ENCODE results near the gene C4orf50.

Gene C4orf50

GRCh38 chr4:5968246-5968645 is 50.0 kb downstream of the C4orf50 start:
- no peak overlapping the region for H3K9ac ChIP-seq
- H3K4me2 ChIP-seq: peak overlapping the region in 6 of 11 experiments; percentile 53 to 68 (median 56); a peak in 5 of 22 replicates
- H4K20me1 ChIP-seq: peaks cover 0 to 4% (median 0%) of the 10 kb centered on the region in 11 experiments; a peak in 1 of 22 replicates
- no peaks in the 10 kb centered on the region for H3K27me3 ChIP-seq
- H3K27ac ChIP-seq: no peak overlapping the region
- TF ChIP-seq Cebpa-rat (IDR thresholded peaks at IDR 0.05): no peak
- H3K9me3 ChIP-seq (replicated peaks in 1 of 11): no peaks in the 10 kb centered on the region
- H3K4me1 ChIP-seq: peaks cover 0 to 49% (median 24%) of the 10 kb centered on the region in 10 experiments; a peak in 16 of 20 replicates
- H3K36me3 ChIP-seq: no peaks in the 10 kb centered on the region
- no peak overlapping the region for H3K4me3 ChIP-seq

- peak overlapping the region in 9 of 11 experiments; percentile 27 to 68 (median 56); a peak in 16 of 22 replicates for H3K4me2 ChIP-seq
- H3K4me1 ChIP-seq: peaks cover 0 to 46% (median 24%) of the 10 kb centered on the region in 10 experiments; a peak in 16 of 20 replicates
- no peak overlapping the region for H3K4me3 ChIP-seq
- no peaks in the 10 kb centered on the region for H3K9me3 ChIP-seq (replicated peaks in 1 of 11)
- H3K36me3 ChIP-seq: no peaks in the 10 kb centered on the region
- no peak overlapping the region for H3K9ac ChIP-seq
- no peak for TF ChIP-seq Cebpa-rat (IDR thresholded peaks at IDR 0.05)
- H4K20me1 ChIP-seq: peaks cover 0 to 4% (median 0%) of the 10 kb centered on the region in 11 experiments; a peak in 1 of 22 replicates
- H3K27me3 ChIP-seq: no peaks in the 10 kb centered on the region
- H3K27ac ChIP-seq: no peak overlapping the region
These were observed 50.4 kb downstream of the C4orf50 start for GRCh38 chr4:5967783-5968182.

GRCh38 chr4:5965225-5965624 is 53.0 kb downstream of the C4orf50 start:
- TF ChIP-seq Cebpa-rat (IDR thresholded peaks at IDR 0.05): no peak
- Histone ChIP-seq H3K9ac (no peak overlapping the region), H3K9me3 (replicated peaks in 1 of 11) (no peaks in the 10 kb centered on the region), H4K20me1 (no peaks in the 10 kb centered on the region; a peak in 1 of 22 replicates), H3K36me3 (no peaks in the 10 kb centered on the region), H3K4me3 (no peak overlapping the region), H3K4me2 (peak overlapping the region in 1 of 11 experiments; percentile 12; a peak in 2 of 22 replicates), H3K4me1 (peaks cover 0 to 46% (median 20%) of the 10 kb centered on the region in 10 experiments; a peak in 16 of 20 replicates), H3K27ac (no peak overlapping the region), H3K27me3 (no peaks in the 10 kb centered on the region)

- no peak for TF ChIP-seq Cebpa-rat (IDR thresholded peaks at IDR 0.05)
- peak overlapping the region in 1 of 11 experiments; percentile 37; a peak in 1 of 22 replicates for H3K9ac ChIP-seq
- H3K9me3 ChIP-seq (replicated peaks in 1 of 11): no peaks in the 10 kb centered on the region
- peak overlapping the region in 8 of 11 experiments; percentile 4 to 58 (median 41); a peak in 11 of 22 replicates for H3K4me2 ChIP-seq
- no peaks in the 10 kb centered on the region for H3K27me3 ChIP-seq
- H3K4me1 ChIP-seq: peaks cover 0 to 40% (median 20%) of the 10 kb centered on the region in 10 experiments; a peak in 16 of 20 replicates
- no peak overlapping the region for H3K4me3 ChIP-seq
- H3K36me3 ChIP-seq: no peaks in the 10 kb centered on the region
- no peaks in the 10 kb centered on the region for H4K20me1 ChIP-seq
- no peak overlapping the region for H3K27ac ChIP-seq
These were observed 54.2 kb downstream of the C4orf50 start for GRCh38 chr4:5964030-5964429.

GRCh38 chr4:5963611-5964010 is 54.6 kb downstream of the C4orf50 start:
- TF ChIP-seq Cebpa-rat (IDR thresholded peaks at IDR 0.05): no peak
- Histone ChIP-seq H3K4me1 (peaks cover 0 to 40% (median 20%) of the 10 kb centered on the region in 10 experiments; a peak in 16 of 20 replicates), H3K4me3 (no peak overlapping the region), H3K27ac (no peak overlapping the region), H3K27me3 (no peaks in the 10 kb centered on the region), H4K20me1 (no peaks in the 10 kb centered on the region), H3K36me3 (no peaks in the 10 kb centered on the region), H3K4me2 (peak overlapping the region in 8 of 11 experiments; percentile 4 to 58 (median 41); a peak in 11 of 22 replicates), H3K9me3 (replicated peaks in 1 of 11) (no peaks in the 10 kb centered on the region), H3K9ac (peak overlapping the region in 1 of 11 experiments; percentile 37; a peak in 1 of 22 replicates)

GRCh38 chr4:5962416-5962815 is 55.8 kb downstream of the C4orf50 start:
- Histone ChIP-seq H3K4me1 (peaks cover 0 to 37% (median 13%) of the 10 kb centered on the region in 10 experiments; a peak in 15 of 20 replicates), H3K4me3 (no peak overlapping the region), H3K36me3 (no peaks in the 10 kb centered on the region), H4K20me1 (no peaks in the 10 kb centered on the region), H3K9me3 (replicated peaks in 1 of 11) (no peaks in the 10 kb centered on the region), H3K4me2 (0 out of 22 replicates have a peak overlapping the region, but pooled peaks of 1 of the 11 experiments have one; percentile 25), H3K9ac (no peak overlapping the region), H3K27me3 (no peaks in the 10 kb centered on the region), H3K27ac (no peak overlapping the region)
- no peak for TF ChIP-seq Cebpa-rat (IDR thresholded peaks at IDR 0.05)

GRCh38 chr4:5960252-5960880 is 57.9 kb downstream of the C4orf50 start:
- Histone ChIP-seq H3K9me3 (replicated peaks in 1 of 11) (no peaks in the 10 kb centered on the region), H3K36me3 (no peaks in the 10 kb centered on the region), H4K20me1 (no peaks in the 10 kb centered on the region), H3K4me3 (no peak overlapping the region), H3K4me2 (no peak overlapping the region), H3K27ac (no peak overlapping the region), H3K4me1 (peaks cover 14 to 51% (median 26%) of the 10 kb centered on the region in 10 experiments), H3K9ac (no peak overlapping the region), H3K27me3 (no peaks in the 10 kb centered on the region)
- no peak for TF ChIP-seq Cebpa-rat (IDR thresholded peaks at IDR 0.05)

- no peak overlapping the region for H3K4me3 ChIP-seq
- H3K27me3 ChIP-seq: no peaks in the 10 kb centered on the region
- H3K9me3 ChIP-seq (replicated peaks in 1 of 11): no peaks in the 10 kb centered on the region
- no peak overlapping the region for H3K27ac ChIP-seq
- H3K9ac ChIP-seq: no peak overlapping the region
- H3K4me2 ChIP-seq: no peak overlapping the region
- TF ChIP-seq Cebpa-rat (IDR thresholded peaks at IDR 0.05): no peak
- H3K36me3 ChIP-seq: no peaks in the 10 kb centered on the region
- H4K20me1 ChIP-seq: no peaks in the 10 kb centered on the region
- peaks cover 15 to 56% (median 36%) of the 10 kb centered on the region in 10 experiments for H3K4me1 ChIP-seq
These were observed 58.8 kb downstream of the C4orf50 start for GRCh38 chr4:5959211-5959982.

GRCh38 chr4:5958199-5958735 is 60.0 kb downstream of the C4orf50 start:
- Histone ChIP-seq H3K4me2 (no peak overlapping the region), H3K4me1 (peaks cover 15 to 58% (median 34%) of the 10 kb centered on the region in 10 experiments), H3K36me3 (no peaks in the 10 kb centered on the region), H3K27me3 (no peaks in the 10 kb centered on the region), H3K9ac (no peak overlapping the region), H3K4me3 (no peak overlapping the region), H3K9me3 (replicated peaks in 1 of 11) (no peaks in the 10 kb centered on the region), H3K27ac (no peak overlapping the region), H4K20me1 (no peaks in the 10 kb centered on the region)
- TF ChIP-seq Cebpa-rat (IDR thresholded peaks at IDR 0.05): no peak

All from BLaER1 treated with 17β-estradiol and CSF1 and Interleukin-3, amounts not matched to agents 10 nM and 100 nM (cell line).